Myocyte (in vitro differentiated cells): ENCODE measurements around the gene TUBA1C. TPM values are rescaled to one million over a fixed set of nuclear protein-coding genes. Genes with fewer than 3 reads are reported as not detected.
A peak's percentile ranks its signal among the peaks of the same experiment; 100 is the strongest.
"Not testable (repeated sequence)": the region's sequence is repeated elsewhere in the genome, so short reads cannot be mapped to it uniquely, and the experiment has no call there.

ENCODE experiments used
- DNase-seq: peaks from one replicate; pipeline ENCODE4 v3.0.0-alpha.2; 2012; ENCODE audit warnings: low read depth
- total RNA-seq: library from RNA; depleted of rRNA; stranded (reverse); fragments of >200 nt; gene quantifications from 2 replicates; pipeline ENCODE4 v1.2.3, GENCODE V29; 2014

The TUBA1C gene
- total RNA-seq, 1 donor from 2014 or later: 595 TPM

DNA sequence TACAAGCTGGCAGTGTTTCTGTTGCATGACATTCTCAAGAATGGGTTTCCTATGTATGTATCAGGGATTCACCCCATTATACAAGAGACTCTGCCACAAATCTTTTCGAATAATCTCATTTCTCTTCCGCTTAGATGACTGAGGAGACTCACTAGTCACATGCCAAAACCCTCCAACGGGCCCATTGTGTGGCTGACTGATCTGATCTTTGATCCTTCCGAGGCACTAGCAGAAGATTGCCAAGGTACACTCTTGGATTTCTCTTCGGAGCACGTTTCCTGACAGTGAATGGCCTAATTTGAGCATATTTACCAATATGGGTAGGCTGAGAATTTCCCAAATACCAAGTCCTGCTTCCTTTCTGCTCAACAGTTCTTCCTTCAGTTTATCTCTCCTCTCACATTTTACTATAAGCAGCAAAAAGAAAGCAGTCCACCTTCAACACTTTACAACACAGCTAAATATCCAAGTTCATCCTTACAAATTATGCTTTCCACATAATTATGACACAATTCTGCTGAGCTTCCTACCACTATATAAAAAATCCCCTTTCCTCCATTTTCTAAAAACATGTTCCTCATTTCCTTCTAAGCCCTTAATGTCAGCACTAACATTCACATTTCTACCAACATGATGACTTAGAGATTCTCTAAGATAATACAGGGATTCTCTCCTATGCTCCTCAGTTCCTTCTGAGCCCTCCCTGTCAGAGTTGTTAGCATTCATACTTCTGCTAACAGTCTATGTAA lies 41.1 kb downstream of the TUBA1C start:
- no peak for DNase-seq

DNA sequence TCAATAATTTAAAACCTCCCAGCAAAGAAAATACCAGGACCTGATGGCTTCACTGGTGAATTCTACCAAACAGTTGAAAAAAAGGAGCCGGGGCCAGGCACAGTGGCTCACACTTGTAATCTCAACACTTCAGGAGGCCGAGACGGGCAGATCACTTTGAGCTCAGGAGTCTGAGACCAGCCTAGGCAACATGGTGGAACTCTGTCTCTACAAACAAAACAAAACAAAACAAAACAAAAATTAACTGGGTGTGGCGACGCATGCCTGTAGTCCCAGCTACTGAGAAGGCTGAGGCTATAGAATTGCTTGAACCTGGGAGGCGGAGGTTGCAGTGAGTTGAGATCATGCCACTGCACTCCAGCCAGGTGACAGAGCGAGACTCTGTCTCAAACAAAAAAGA lies 44.5 kb downstream of the TUBA1C start:
- DNase-seq: no peak

DNA sequence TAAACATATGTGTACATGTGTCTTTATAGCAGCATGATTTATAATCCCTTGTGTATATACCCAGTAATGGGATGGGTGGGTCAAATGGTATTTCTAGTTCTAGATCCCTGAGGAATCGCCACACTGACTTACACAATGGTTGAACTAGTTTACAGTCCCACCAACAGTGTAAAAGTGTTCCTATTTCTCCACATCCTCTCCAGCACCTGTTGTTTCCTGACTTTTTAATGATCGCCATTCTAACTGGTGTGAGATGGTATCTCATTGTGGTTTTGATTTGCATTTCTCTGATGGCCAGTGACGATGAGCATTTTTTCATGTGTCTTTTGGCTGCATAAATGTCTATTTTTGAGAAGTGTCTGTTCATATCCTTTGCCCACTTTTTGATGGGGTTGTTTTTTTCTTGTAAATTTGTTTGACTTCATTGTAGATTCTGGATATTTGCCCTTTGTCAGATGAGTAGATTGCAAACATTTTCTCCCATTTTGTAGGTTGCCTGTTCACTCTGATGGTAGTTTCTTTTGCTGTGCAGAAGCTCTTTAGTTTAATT lies 45.6 kb downstream of the TUBA1C start:
- not testable (repeated sequence) for DNase-seq

DNA sequence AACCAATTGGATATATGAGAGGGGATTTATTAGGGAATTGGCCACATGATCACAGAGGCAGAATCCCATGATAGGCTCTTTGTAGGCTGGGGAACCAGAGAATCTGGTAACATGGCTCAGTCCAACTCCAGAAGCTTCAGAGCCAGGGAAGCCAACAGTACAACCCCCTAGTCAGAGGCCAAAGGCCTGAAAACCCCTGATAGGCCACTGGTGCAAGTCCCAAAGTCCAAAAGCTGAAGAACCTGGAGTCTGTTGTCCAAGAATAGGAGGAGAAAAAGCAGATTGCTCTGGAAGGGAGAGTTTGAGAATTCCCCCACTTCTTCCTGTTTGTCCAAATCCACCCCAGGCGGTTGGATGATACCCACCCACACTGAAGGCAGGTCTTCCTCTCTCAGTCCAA lies 49.9 kb downstream of the TUBA1C start:
- DNase-seq: no peak

DNA sequence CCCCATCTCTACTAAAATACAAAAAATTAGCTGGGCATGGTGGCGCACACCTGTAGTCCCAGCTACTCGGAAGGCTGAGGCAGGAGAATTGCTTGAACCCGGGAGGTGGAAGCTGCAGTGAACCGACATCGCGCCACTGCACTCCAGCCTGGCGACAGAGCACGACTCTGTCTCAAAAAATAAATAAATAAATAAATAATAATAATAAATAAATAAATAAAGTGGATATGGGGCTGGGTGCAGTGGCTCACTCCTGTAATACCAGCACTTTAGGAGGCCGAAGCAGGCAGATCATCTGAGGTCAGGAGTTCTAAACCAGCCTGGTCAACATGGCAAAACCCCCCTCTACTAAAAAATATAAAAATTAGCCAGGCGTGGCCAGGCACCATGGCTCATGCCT lies 52.2 kb downstream of the TUBA1C start:
- not testable (repeated sequence) for DNase-seq

DNA sequence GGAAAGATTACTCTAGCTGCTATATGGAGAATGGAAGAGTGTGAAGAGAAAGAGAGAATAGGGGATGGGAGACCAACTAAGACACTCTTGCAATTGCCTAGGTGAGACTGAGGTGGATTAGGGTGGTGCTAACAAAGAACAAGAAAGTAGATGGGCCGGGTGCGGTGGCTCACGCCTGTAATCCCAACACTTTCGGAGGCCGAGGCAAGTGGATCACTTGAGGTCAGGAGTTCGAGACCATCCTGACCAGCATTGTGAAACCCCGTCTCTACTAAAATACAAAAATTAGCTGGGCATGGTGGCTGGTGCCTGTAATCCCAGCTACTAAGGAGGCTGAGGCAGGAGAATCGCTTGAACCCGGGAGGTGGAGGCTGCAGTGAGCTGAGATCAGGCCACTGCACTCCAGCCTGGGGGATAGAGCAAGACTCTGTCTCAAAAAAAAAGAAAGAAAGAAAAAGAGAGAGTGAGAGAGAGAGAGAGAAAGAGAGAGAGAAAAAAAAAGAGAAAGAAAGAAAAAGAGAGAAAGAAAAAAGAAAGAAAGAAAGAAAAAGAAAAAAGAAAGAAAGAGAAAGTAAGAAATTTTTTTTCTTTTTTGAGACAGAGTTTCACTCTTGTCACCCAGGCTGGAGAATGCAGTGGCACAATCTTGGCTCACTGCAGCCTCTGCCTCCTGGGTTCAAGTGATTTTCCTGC lies 55.7 kb downstream of the TUBA1C start:
- DNase-seq: not testable (repeated sequence)

DNA sequence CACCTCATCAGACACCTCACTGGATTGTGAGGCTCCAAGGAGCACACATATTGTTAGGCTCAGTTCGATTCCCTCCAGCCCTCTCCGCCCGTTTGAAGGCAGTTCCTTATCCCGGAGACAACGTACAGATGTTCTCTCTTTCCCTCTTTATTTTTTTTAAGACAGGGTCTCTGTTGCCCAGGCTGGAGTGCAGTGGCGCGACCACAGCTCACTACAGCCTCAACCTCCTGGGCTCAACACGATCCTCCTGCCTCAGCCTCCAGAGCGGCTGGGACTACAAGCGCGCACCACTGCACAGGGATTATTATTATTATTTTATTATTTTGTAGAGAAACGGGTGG lies 57.5 kb downstream of the TUBA1C start:
- DNase-seq: no peak

DNA sequence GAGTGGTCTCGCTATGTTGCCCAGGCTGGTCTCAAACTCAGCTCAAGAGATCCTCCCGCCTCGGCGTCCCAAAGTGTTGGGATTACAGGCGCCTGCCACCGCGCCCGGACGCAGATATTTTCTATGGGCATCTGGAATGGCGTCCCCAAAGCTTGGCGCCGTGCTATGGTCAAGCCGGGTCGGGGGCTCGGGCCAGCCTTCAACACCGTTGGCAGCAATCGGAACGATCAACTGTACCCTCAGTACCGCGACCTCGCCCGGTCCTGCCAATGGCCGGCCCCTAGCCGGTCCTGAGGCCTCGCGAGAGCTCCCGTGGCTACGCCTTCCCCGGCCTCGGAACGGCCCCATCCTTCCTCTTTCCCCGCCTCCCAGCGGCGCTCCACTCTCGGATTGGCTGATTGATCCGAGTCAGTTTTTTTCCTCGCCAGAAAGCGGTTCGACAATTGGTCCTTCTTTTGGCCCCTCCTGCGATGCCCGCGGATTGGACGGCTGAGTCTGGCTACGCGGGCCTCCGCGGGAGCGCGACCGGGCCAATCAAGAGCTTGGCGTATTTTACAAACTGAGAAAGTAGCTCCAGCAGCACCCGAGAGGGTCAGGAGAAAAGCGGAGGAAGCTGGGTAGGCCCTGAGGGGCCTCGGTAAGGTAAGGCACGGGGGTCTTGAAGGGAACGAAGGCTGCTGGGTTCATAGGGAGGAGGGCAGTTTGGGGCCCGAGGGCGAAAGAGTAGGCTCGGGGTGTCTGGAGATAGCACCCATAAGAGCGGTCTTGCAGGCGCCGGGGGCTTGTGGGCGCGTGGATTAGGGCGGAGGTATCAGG lies 58.0 kb downstream of the TUBA1C start, which contains the start of gene TROAP:
Gene TROAP, plus strand, starts transcription at position 548 of the 816 bp plus-strand sequence. CDS start 354 bp downstream, outside the sequence.
- DNase-seq: peak; percentile 100

DNA sequence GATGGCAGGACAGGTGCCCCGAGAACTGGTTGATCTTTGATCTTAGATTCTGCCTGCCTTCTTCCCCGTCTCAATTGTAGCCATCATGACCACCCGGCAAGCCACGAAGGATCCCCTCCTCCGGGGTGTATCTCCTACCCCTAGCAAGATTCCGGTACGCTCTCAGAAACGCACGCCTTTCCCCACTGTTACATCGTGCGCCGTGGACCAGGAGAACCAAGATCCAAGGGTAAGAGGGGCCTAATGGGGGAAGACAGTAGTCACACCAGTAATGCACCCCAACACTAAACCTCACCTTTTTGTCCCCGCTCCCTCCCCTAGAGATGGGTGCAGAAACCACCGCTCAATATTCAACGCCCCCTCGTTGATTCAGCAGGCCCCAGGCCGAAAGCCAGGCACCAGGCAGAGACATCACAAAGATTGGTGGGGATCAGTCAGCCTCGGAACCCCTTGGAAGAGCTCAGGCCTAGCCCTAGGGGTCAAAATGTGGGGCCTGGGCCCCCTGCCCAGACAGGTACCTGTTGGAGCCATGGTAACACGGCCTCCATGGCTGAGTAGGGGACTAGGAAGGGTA lies 58.7 kb downstream of the TUBA1C start:
- DNase-seq: no peak

Other genes starting within 250 kb of the TUBA1C start
- gene PRKAG1, start 246.3 kb upstream of the TUBA1C start, total RNA-seq: 67.0 and 76.0 TPM in 2 replicates
- gene KMT2D, start 204.3 kb upstream of the TUBA1C start, total RNA-seq: 26.6 and 32.2 TPM in 2 replicates
- 1.2 TPM in 1 of 2 replicates, not detected in the other for gene RHEBL1, start 195.1 kb upstream of the TUBA1C start, total RNA-seq
- 0.21 and 0.27 TPM in 2 replicates for gene DHH, start 170.3 kb upstream of the TUBA1C start, total RNA-seq
- gene LMBR1L, start 154.2 kb upstream of the TUBA1C start, total RNA-seq: 27.0 and 27.5 TPM in 2 replicates
- gene TUBA1B, start 133.7 kb upstream of the TUBA1C start, total RNA-seq: 1,860 and 2,094 TPM in 2 replicates
- gene TUBA1A, start 76.0 kb upstream of the TUBA1C start, total RNA-seq: 2,694 and 2,699 TPM in 2 replicates
- 0.05 TPM in 1 of 2 replicates, not detected in the other for gene PRPH, start 30.1 kb downstream of the TUBA1C start, total RNA-seq
- gene TROAP, start 58.2 kb downstream of the TUBA1C start, total RNA-seq: 1.1 TPM in 1 of 2 replicates, not detected in the other
- 37.7 and 119 TPM in 2 replicates for gene C1QL4, start 72.1 kb downstream of the TUBA1C start, total RNA-seq
- 0.62 and 1.0 TPM in 2 replicates for gene DNAJC22, start 81.8 kb downstream of the TUBA1C start, total RNA-seq
- gene SPATS2, start 102.4 kb downstream of the TUBA1C start, total RNA-seq: 41.9 and 43.0 TPM in 2 replicates